SU-DHL-6 (cell line): ENCODE results near the gene PEX26.
"Not testable (repeated sequence)": the region's sequence is repeated elsewhere in the genome, so short reads cannot be mapped to it uniquely, and the experiment has no call there.

Experiments
- H2AFZ ChIP-seq: fragments of 200-600 bp; sonication (generic); 2 replicates; pipeline ENCODE4 v1.6.1; 2014; ENCODE audit warnings: low read depth, mild to moderate bottlenecking, moderate library complexity, mixed read lengths, antibody characterized with exemption, low read length; ENCODE audit not compliant: severe bottlenecking
- H3F3A ChIP-seq: fragments of 200-600 bp; shearing (Covaris generic); 2 replicates; pipeline ENCODE4 v1.6.0; 2016; ENCODE audit warnings: antibody characterized with exemption, mild to moderate bottlenecking; ENCODE audit not compliant: insufficient read depth
- H3K27ac ChIP-seq: fragments of 200-600 bp; sonication (generic); 2 replicates; pipeline ENCODE4 v1.5.1; 2016; ENCODE audit warnings: low read depth, mild to moderate bottlenecking, low read length, moderate library complexity, mixed read lengths
- H3K27me3 ChIP-seq: fragments of 200-600 bp; sonication (generic), shearing (Covaris generic); 2 replicates; pipeline ENCODE4 v1.6.0; 2014; ENCODE audit warnings: mild to moderate bottlenecking, low read length
- H3K36me3 ChIP-seq: fragments of 200-600 bp; sonication (generic); 2 replicates; pipeline ENCODE4 v1.6.1; 2014; ENCODE audit warnings: mild to moderate bottlenecking, low read length, mixed read lengths
- H3K4me2 ChIP-seq: fragments of 300-600, 200-600 bp; shearing (Covaris generic), sonication (generic); 2 replicates; pipeline ENCODE4 v1.6.0; 2014; ENCODE audit warnings: low read length, low read depth, mild to moderate bottlenecking; ENCODE audit not compliant: poor library complexity, severe bottlenecking
- H3K4me3 ChIP-seq: fragments of 200-600 bp; sonication (generic); 2 replicates; pipeline ENCODE4 v1.5.1; 2014; ENCODE audit warnings: antibody characterized with exemption, low read length, mild to moderate bottlenecking, mixed read lengths; ENCODE audit not compliant: insufficient read depth, poor library complexity, severe bottlenecking
- H3K79me2 ChIP-seq: fragments of 200-600 bp; sonication (generic); 2 replicates; pipeline ENCODE4 v1.6.1; 2014; ENCODE audit warnings: mild to moderate bottlenecking, low read length, moderate library complexity; ENCODE audit not compliant: insufficient read depth
- H3K9ac ChIP-seq: fragments of 200-600 bp; sonication (generic); 2 replicates; pipeline ENCODE4 v1.7.0; 2014; ENCODE audit warnings: mild to moderate bottlenecking, low read length
- H3K9me2 ChIP-seq: fragments of 200-600 bp; sonication (generic); replicated peaks from 2 replicates; pipeline ENCODE4 v1.6.1; 2014; ENCODE audit warnings: low read length; ENCODE audit not compliant: insufficient read depth
- H3K9me3 ChIP-seq: fragments of 200-600 bp; sonication (generic); 2 replicates; pipeline ENCODE4 v1.6.1; 2014; ENCODE audit warnings: low read length, mixed read lengths; ENCODE audit not compliant: insufficient read depth
- H4K20me1 ChIP-seq: fragments of 200-600 bp; sonication (generic); 2 replicates; pipeline ENCODE4 v1.6.1; 2014; ENCODE audit warnings: low read depth, mild to moderate bottlenecking, antibody characterized with exemption, low read length, moderate library complexity, mixed read lengths
- EZH2phosphoT487 ChIP-seq: fragments of 200-600 bp; sonication (generic), shearing (Covaris generic); conservative IDR thresholded peaks from 2 replicates; pipeline ENCODE4 v1.6.1; 2018; ENCODE audit warnings: mild to moderate bottlenecking, antibody characterized with exemption, low read length, moderate library complexity, mixed read lengths
- TF ChIP-seq, protein P1 (sequence below): fragments of 200-600 bp; sonication (generic); IDR thresholded peaks from one replicate; pipeline ENCODE4 v1.5.1; 2017; ENCODE audit warnings: antibody characterized with exemption, mild to moderate bottlenecking, low read length, moderate library complexity; ENCODE audit not compliant: insufficient read depth, poor library complexity, severe bottlenecking

The PEX26 gene

DNA sequence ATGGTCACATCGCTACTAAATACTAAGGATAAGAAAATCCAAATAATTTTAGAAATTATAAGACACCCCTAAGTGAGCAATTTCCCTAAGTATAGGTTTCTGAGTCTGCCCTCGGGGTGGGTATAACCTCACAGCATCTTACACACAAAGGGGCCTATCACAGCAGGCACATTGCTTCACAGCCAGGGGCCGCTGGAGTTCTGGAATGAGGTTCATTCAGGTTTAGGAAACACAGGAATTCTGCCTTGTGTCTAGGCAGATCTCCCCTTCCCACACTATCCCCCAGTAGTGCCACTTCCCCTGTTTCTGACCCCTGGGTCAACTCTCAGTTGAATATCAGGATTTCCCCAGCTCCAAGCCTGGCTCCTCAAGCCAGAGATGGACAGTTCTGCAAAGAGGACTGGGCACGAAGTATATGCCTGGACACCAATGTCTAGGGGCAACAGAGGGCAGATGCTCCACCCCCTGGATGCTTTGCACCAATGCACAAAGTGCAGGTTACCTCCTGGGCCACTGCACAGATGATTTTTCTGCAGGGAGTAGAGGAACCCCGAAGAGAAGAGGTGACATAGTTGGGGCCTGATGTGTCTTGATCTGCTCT lies 44.3 kb downstream of the PEX26 start:
- no peak overlapping the region for H3K4me3 ChIP-seq
- no peaks in the 10 kb centered on the region for H4K20me1 ChIP-seq
- H2AFZ ChIP-seq, result no peak overlapping the region
- no peak for TF ChIP-seq EZH2phosphoT487
- TF ChIP-seq, protein P1, sequence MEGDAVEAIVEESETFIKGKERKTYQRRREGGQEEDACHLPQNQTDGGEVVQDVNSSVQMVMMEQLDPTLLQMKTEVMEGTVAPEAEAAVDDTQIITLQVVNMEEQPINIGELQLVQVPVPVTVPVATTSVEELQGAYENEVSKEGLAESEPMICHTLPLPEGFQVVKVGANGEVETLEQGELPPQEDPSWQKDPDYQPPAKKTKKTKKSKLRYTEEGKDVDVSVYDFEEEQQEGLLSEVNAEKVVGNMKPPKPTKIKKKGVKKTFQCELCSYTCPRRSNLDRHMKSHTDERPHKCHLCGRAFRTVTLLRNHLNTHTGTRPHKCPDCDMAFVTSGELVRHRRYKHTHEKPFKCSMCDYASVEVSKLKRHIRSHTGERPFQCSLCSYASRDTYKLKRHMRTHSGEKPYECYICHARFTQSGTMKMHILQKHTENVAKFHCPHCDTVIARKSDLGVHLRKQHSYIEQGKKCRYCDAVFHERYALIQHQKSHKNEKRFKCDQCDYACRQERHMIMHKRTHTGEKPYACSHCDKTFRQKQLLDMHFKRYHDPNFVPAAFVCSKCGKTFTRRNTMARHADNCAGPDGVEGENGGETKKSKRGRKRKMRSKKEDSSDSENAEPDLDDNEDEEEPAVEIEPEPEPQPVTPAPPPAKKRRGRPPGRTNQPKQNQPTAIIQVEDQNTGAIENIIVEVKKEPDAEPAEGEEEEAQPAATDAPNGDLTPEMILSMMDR, result no peak
- H3K27ac ChIP-seq, result no peak overlapping the region
- no peaks in the 10 kb centered on the region for H3K9me2 ChIP-seq
- no peak overlapping the region for H3K4me2 ChIP-seq
- no peaks in the 10 kb centered on the region for H3K9me3 ChIP-seq
- H3K79me2 ChIP-seq, result no peaks in the 10 kb centered on the region
- H3F3A ChIP-seq, result no peaks in the 10 kb centered on the region
- no peaks in the 10 kb centered on the region for H3K27me3 ChIP-seq
- no peaks in the 10 kb centered on the region for H3K36me3 ChIP-seq
- H3K9ac ChIP-seq, result no peak overlapping the region

DNA sequence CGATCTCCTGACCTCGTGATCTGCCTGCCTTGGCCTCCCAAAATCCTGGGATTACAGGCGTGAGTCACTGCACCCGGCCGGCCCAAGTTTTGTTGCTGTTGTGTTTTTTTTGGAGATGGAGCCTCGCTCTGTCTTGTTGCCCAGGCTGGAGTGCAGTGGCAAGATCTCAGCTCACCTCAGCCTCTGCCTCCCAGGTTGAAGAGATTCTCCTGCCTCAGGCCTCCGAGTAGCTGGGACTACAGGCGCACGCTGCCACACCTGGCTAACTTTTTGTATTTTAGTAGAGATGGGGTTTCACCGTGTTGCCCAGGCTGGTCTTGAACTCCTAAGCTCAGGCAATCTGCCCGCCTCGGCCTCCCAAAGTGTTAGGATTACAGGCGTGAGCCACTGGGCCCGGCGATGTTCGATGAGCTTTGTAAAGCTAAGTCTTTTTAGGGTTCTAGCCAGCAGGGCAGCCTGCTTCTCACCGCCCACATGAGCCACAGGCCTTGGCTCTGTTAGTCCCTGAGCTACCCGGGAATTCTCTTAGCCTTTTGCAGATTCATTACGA lies 45.8 kb downstream of the PEX26 start:
- not testable (repeated sequence) for H4K20me1 ChIP-seq, H3K36me3 ChIP-seq, H3K9me2 ChIP-seq, H3K9me3 ChIP-seq, H3K27me3 ChIP-seq, H2AFZ ChIP-seq, H3K9ac ChIP-seq, H3K4me3 ChIP-seq, H3K27ac ChIP-seq, H3F3A ChIP-seq, H3K79me2 ChIP-seq, H3K4me2 ChIP-seq

DNA sequence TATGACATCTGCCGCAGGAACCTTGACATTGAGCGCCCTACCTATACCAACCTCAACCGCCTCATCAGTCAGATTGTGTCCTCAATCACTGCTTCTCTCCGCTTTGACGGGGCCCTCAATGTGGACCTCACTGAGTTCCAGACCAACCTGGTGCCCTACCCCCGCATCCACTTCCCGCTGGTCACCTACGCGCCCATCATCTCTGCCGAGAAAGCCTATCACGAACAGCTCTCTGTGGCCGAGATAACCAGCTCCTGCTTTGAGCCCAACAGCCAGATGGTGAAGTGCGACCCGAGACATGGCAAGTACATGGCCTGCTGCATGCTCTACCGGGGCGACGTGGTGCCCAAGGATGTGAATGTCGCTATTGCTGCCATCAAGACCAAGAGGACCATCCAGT lies 48.8 kb downstream of the PEX26 start:
- no peaks in the 10 kb centered on the region for H3K27me3 ChIP-seq
- no peak overlapping the region for H2AFZ ChIP-seq
- H4K20me1 ChIP-seq, result no peaks in the 10 kb centered on the region
- no peak overlapping the region for H3K9ac ChIP-seq
- H3K9me2 ChIP-seq, result no peaks in the 10 kb centered on the region
- no peaks in the 10 kb centered on the region for H3K9me3 ChIP-seq
- no peak overlapping the region for H3K27ac ChIP-seq
- no peaks in the 10 kb centered on the region for H3F3A ChIP-seq
- TF ChIP-seq, protein P1, result no peak
- no peak for TF ChIP-seq EZH2phosphoT487
- no peaks in the 10 kb centered on the region for H3K36me3 ChIP-seq
- no peaks in the 10 kb centered on the region for H3K79me2 ChIP-seq
- H3K4me2 ChIP-seq, result no peak overlapping the region
- H3K4me3 ChIP-seq, result no peak overlapping the region

DNA sequence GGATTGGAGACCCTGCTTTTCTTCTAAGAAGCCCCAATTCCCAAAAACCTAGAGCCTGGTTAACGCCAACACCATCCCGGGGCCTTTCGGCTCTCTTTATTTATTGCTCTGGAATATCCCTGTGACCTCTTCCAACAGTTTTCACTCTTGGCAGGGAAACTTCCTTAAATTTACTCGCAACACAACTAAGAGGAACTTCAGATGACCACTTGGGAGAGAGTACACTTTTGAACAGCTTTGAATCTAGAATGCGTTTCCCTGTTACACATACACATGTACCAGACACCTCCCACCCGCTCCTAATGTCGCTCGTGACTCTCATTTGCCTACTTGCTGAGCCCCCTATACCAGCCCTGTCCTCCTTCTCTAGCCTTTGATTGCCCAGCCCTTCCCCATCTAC lies 52.2 kb downstream of the PEX26 start:
- TF ChIP-seq, protein P1, result no peak
- TF ChIP-seq EZH2phosphoT487, result no peak
- no peaks in the 10 kb centered on the region for H3K9me3 ChIP-seq
- no peaks in the 10 kb centered on the region for H3K9me2 ChIP-seq
- H3K27ac ChIP-seq, result no peak overlapping the region
- H3K79me2 ChIP-seq, result no peaks in the 10 kb centered on the region
- H3F3A ChIP-seq, result no peaks in the 10 kb centered on the region
- no peak overlapping the region for H3K9ac ChIP-seq
- no peaks in the 10 kb centered on the region for H4K20me1 ChIP-seq
- H2AFZ ChIP-seq, result no peak overlapping the region
- H3K27me3 ChIP-seq, result no peaks in the 10 kb centered on the region
- no peak overlapping the region for H3K4me3 ChIP-seq
- no peaks in the 10 kb centered on the region for H3K36me3 ChIP-seq
- H3K4me2 ChIP-seq, result no peak overlapping the region
